ENCODE measurements around the gene EPHB1.
"Not testable (repeated sequence)": the region's sequence is repeated elsewhere in the genome, so short reads cannot be mapped to it uniquely, and the experiment has no call there.

EPHB1 gene

DNA sequence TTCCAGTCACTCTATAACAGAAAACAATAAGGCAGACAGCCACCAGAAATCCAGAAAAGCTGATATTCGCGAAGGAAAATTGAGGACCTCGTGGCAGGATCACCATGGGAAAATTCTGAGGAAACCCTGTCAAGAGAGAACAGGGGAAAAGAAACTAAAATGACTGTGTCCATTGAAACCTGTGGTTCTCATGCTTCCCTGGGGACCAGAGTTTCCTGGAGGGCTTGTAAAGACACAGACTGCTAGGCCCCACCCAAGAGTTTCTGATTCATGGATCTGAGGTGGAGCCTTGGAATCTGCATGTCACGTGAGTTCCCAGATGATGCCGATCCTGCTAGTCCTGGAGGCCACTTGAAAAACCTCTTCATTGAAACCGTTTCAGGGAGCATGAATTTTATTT is 420.5 kb downstream of the EPHB1 start:
- no peak for DNase-seq (ENCODE audit: low read depth in 2 of 2)

DNA sequence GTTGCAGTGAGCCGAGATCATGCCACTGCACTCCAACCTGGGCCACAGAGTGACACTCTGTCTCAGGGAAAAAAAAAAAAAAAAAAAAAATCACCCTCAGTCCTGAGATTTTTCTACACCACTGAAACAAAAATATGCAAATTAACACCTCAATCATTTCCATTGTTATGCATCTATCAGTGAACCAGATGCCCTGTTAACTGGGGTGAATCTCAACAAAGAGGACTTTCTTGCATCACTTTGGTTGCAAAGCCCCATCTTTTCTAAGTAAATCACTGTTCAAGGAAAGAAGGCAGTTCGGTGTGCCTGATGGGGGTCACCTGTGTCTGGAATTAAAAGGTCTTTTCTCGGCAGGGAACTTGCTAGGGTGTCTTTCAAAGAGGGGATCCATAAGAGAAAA is 421.6 kb downstream of the EPHB1 start:
- no peak for DNase-seq (ENCODE audit: low read depth in 2 of 2)

DNA sequence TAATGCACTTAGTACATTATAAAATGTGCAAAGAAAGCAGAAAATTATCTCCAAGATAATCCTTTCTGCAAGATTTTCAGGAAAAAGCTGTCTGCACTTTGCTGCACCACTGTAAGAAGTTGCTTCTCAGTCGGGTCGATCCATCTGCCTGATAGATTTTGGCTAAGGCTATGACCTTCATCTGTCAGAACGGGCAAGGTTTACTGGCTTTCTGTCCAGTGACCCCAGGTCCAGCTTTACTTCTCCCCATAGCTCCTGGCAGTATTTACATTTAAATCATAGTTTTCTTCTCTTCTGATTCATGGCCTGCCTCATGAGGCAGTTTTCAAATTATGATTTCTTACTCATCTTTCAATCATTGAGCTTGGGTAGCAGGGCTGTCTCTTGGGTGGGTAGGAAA is 422.7 kb downstream of the EPHB1 start:
- DNase-seq (ENCODE audit: low read depth in 2 of 2) = no peak

DNA sequence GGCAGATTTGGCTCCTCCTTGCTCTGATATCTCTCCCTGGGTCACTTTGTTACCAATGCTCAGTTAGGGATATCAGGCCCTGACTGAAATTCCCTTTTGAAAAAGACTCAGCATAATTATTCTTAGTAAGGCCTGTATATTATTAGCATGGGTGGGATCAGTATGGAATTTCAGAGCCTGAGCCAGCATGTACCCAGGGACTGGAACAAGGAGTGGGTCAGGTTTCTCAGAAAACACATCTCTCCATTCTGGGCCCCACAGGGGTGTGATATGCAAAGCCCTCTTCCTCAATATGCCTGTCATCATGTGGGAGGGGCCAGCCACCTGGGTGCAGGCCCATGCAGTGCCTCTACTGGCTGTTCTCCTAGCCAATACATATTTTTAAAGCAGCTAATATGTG is 423.2 kb downstream of the EPHB1 start:
- DNase-seq (ENCODE audit: low read depth in 2 of 2) = no peak

DNA sequence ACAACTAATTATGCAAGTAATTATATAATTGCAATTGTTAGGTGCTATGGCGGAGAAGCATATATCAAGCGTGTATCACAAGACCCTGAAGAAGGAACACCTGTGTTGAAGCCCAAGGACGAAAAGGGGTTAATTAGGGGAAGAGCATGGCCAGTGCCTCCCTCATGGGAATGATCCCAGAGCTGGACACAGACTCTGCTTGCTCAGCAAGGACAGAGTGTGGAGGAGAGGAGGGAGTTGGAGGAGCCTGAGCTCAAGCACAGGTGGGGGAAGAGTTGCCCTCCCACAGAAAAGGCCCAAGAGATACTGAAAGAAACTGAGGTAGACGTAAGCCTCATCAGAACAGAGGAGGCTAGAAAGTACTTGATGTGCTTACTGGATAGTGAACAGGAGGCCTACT is 423.7 kb downstream of the EPHB1 start:
- DNase-seq (ENCODE audit: low read depth in 2 of 2) = no peak

DNA sequence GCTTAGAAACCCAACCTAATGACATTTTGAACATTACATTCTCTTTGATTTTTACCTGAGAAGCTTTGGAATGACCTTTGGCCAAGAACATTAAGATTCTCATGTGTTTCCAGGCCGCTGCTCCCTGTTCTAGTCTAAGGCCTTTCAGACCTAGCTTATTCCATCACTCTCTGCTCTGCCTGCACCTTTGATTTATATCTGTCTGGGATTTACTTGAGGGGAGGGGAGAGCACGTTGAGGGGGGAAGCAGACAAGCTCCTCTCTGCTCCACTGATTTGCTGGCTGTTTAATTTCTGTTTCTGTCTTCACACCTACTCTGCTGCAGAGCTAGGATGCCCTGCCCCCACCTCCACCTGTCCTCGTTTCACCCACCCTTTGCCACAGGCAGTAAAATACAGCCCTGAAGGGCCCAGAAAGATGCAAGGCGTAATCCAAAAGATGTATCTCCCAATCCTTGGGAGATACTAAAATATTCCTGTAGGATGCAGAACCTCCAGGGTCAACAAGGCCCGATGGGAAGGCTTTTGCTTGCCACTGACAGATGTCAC is 429.8 kb downstream of the EPHB1 start:
- no peak for DNase-seq (ENCODE audit: low read depth in 2 of 2)

DNA sequence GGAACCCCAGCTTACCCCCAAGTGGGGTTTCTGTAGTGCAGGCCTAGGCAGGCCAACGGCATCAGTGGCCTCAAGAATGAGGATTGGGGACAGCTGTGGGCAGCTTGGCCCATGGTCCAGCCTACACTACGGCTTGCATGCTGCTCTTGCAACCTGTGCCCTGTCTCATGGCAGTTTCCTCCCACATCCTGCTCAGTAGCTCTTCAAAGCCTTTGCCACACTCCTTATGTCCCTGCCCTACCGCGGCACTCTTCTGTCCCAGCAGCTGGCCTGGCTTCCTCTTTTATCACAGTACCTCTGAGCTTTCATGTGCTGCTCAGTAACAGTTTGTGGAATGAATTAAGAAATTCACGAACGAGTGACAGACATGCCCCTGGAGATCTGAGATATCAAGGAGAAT is 431.0 kb downstream of the EPHB1 start:
- DNase-seq (ENCODE audit: low read depth in 2 of 2) = no peak

DNA sequence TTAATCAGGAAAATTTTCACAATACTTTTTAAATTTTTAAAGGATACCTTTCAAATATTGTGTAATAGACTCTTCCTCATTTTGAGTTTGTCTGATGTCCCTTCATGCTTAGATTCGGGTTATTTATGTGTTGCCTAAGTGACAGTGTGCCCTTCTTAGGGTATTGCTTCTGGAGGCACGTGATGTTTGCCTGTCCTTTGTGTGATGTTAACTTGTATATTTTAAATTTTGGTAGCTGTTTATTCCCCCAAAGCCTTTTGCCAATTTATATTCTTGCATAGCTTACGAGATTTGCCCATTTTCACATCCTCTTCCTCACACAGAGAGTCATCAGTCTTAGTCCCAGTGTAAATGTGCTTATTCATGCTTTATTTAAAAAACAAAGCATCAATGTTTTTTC is 433.1 kb downstream of the EPHB1 start:
- DNase-seq (ENCODE audit: low read depth in 2 of 2) = no peak

DNA sequence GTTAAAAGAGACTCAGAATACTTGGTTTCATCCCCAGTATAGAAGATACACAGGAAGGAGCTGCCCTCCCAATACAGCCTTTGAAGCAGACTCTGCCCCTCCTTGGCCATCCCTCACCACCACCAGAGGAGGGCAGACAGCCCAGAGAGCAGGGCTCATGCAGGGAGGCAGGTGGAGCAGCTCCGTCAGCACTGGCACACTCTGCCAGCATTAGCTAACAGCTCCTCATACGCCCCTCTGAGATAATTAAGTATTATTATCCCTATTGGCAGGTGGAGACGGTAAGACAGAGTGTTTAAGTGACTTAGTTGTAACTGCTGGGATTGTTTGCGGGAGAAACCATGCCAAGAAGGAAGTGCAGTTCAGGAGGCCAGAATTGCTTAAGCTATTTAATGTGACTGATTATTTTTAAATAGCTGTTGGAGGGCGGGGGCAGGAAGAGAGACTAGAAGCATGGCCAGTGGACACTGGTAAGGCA is 434.0 kb downstream of the EPHB1 start:
- DNase-seq (ENCODE audit: low read depth in 2 of 2) = no peak

DNA sequence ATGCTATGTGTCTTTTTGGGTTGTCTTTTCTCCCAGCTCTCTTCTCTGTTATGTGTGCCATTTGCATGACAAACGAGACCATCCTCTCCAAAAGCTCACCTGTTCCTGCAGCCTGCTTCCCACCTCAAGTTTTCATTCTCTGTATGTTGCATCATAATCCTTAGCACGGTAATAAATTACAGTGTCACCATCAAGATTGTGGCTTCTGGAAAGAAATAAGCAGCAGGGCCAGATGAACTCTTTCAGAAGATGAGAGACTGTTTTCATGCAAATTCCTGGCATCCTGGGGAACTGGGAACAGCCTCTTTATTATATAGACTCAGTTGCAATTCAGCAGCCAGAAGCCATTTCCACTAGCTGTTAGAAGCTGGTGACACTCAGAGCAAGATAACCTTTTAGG is 436.7 kb downstream of the EPHB1 start:
- no peak for DNase-seq (ENCODE audit: low read depth in 2 of 2)

DNA sequence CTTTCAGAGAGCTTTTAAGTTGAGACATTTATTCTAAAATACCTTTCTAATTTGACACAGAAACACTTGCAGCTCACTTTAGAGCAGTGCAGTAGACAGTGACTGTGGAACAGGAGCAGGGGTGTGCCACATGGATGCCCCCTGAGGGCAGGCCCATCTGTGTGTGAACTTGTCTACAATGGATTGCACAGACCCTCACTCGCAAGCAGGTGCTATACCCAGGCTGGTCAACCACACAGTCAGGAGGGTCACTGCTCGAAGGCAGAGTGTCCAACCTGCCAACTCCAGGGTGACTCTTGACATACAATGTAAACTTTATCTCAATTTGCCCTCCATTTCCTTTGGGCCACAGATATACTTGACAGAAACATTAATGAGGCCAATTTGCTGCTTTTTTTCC is 437.2 kb downstream of the EPHB1 start:
- DNase-seq (ENCODE audit: low read depth in 2 of 2) = no peak

DNA sequence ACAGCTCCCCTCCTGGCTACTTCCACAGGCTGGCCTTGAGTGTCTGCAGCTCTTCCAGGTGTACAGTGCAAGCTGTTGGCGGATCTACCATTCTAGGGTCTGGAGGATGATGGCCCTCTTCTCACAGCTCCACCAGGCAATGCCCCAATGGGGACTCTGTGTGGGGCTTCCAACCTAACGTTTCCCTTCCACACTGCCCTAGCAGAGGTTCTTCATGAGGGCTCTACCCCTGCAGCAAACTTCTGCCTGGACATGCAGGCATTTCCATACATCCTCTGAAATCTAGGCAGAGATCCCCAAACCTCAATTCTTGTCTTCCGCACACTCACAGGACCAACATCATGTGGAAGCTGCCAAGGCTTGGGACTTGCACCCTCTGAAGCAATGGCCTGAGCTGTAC is 438.4 kb downstream of the EPHB1 start:
- DNase-seq (ENCODE audit: low read depth in 2 of 2) = not testable (repeated sequence)

DNA sequence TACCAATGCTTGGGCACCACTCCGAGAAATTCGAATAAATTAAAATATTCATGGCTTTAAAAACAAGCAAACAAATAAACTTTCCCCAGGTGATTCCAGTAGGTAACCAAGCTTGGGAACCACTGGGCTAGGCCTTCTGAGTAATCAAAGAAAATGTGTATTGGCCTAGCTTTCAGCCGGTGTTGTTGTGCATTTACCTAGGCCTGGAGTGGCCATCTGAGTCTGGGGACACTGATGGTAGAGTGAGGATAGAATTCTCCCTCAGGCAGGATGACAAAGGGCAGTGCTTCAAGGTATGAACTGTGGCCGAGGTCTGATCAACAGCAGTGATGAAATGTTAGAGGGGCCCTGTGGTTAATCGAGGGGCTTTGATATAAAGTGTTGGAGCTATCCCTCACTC is 440.5 kb downstream of the EPHB1 start:
- DNase-seq (ENCODE audit: low read depth in 2 of 2) = no peak

DNA sequence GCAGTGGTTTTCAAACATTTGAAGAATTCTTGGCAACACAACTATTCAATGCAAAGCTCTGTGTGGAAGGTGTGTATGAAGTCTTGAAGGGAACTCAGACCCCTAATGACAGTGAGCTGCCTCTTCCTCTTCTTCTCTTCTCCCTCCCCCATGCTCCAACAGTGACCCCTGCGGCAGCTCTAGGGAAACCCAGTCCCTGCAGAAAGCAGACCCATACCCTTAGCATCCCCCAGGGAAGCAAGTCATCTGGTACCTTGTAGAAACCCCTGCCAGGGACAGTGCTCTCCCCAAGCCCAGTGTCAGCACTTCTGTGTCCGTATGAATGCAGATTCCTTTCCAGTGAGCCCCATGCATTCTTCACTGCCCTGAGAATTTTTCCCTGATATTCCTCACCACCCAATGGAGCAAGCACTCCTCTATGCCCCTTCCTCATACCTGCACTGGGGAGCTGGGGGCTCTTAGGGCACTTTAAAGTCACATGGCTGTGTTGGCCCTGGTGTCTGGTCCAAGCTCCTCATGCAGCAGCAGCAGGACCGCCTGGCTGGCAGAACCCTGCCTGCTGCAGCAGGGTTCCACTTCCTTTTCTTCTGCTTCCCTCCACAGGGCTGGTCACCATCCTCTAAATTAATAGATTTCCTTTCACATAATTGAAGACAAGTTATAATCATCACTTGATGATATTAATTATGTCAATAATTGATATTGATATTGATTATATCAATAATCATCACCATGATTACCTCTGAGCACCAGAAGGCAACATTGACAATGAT is 442.5 kb downstream of the EPHB1 start:
- DNase-seq (ENCODE audit: low read depth in 2 of 2) = no peak

DNA sequence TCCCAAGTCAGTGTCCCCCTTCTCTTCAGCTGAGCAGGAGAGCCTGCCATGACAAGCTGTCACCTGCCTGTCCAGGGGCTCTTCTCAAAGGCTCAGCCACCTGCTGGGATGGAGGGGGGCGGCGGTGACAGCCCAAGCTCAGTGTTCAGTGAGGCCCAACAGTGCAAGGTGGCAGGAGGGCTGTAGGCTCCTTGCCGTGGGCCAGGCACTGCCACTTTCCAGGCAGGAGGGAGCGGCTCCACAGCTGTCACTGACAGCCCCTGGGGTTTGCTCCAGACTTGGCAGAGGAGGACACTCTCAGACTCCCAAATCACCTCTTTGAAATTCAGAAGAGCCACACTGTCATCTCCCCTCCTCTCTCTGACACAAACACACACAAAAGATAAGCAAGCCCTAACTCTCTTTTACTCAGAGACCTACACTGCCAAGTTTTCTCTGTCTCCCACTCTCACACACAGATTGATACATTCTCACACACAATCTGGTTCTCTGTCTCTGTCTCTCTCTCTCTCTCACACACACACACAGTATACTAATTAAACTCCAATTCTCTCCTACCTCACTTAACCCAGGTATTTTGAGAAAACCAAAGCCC is 443.3 kb downstream of the EPHB1 start:
- DNase-seq (ENCODE audit: low read depth in 2 of 2) = no peak

DNA sequence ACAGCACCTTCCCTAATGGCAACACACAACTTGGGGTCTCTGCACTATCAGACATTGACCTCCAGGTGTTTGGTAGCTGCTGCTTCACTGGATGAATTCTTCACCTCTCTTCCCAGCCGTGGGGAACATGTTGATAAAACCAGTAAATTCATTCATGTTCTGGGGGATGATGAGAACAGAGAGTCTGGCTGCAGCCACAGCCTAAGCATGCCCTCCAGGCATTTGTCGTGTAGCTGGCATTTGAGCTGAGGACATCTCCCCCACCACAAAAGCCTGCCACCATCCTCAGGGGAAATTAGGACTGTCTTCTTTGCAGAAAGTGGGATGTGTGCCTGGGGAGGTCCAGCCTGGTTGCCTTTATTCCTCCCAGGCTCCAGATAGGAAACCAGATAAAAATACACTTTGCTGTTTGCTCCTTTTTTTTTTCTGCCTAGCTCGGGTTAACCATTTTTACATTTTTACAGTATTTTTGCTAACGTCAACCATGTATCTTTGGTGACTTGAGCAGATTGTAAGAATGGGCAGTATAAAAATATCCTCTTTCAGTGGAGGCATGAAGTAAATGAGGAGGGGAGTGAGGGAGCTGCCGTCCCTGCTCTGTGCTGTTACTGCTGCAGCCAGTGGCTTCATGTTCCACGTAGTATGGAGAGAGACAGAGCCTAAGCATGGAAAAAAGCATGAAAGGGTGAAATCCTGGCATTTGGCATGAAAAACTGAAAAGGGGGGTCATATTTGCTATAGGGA is 444.0 kb downstream of the EPHB1 start:
- no peak for DNase-seq (ENCODE audit: low read depth in 2 of 2)

DNA sequence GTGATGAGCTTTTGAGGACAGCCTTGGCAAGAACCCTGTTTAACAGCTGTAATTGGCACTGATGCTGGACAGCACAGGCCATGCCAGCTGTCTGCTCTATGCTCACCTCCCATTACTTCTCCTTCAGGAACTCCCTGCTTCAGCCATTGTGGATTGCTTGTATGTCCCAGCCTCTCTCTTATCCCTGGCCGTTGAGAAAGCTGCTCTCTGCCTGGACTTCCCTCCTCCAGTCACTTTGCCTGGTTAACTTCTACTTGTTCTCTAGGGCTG is 444.5 kb downstream of the EPHB1 start:
- no peak for DNase-seq (ENCODE audit: low read depth in 2 of 2)

DNA sequence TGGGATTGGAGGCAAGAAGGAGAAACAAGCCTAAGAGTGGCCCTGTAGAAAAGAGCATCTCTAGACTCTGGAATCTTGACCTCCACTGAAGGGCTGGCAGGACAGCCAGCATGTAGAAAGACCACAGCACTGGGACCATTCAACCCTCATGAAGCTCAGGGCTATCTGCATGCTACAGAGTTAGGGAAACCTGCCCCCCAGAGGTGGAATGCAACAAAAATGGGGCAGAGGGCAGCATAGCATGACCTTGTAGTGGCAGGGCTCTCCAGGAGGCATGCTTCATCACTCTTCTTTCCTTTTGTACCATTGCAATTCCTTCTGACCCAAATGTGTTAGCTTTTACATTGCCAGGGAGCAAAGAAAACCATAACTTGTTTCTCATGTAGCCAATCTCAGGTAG is 445.4 kb downstream of the EPHB1 start:
- no peak for DNase-seq (ENCODE audit: low read depth in 2 of 2)

DNA sequence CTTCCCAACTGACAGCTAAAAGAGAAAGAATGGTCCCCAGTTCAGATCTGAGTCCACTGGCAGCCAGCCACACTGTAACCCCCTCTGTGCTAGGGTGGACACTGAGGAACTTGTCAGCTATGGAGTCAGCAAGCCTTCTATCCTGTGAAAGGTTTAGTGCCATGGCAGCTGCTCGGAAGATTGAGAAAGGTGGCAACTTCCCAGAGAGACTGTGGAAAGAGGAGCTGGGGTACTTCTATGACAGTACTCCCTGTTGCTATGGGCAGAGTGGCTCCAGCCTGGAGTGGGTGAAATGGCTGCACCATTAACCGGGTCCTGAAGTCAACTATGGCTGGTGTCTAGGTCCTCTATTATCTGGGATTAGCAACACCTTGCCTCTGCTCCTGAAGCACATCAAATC is 447.2 kb downstream of the EPHB1 start:
- no peak for DNase-seq (ENCODE audit: low read depth in 2 of 2)

DNA sequence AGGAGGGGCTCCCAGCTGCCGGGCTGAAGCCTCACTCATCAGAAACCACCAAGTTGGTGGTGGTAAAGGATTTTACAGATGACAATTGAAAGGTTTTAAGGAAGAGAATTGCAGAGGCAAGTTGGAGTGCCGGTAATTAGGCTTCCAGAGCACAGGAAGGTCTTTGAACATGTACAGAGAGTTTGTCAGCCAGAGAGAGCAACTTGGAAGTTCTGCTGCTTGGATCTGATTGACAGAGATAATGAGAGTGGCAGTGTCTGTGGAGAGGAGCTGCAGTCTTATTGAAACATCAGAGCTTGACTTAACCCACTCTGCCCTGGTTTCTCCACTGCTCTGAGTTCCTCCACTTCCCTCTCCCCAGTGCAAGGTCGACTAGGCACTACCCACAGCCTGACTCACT is 448.6 kb downstream of the EPHB1 start:
- no peak for DNase-seq (ENCODE audit: low read depth in 2 of 2)

DNA sequence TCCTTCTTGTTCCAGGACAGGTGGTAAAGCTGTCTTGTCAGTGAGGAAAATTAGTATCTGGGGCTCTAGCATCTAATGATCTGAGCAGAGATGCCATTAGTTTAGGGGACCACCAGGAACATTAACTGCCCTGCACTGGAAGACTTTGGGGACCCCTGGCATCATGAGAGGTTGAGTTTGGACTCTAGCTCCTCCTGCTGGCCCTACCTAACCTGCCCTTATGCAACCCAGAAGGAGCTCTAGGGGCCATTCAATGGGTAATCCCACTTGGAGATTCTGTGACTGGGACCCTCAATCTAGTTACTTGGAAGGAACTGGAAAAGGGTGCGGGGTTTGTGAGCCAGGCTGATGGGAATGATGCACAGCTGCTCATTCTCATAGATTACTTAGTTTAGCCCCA is 451.0 kb downstream of the EPHB1 start:
- DNase-seq (ENCODE audit: low read depth in 2 of 2) = no peak

DNA sequence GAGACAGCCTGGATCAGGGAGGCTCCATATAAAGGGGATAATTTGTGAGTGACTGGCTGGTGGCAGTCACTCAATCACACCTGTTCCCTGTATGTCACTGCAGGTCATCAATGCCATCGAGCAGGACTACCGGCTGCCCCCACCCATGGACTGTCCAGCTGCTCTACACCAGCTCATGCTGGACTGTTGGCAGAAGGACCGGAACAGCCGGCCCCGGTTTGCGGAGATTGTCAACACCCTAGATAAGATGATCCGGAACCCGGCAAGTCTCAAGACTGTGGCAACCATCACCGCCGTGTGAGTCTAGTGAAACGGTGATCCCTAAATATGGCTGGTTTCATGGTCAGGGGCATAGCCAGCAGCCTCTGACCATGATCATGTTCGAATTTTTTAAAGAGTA is 453.2 kb downstream of the EPHB1 start:
- no peak for DNase-seq (ENCODE audit: low read depth in 2 of 2)

DNA sequence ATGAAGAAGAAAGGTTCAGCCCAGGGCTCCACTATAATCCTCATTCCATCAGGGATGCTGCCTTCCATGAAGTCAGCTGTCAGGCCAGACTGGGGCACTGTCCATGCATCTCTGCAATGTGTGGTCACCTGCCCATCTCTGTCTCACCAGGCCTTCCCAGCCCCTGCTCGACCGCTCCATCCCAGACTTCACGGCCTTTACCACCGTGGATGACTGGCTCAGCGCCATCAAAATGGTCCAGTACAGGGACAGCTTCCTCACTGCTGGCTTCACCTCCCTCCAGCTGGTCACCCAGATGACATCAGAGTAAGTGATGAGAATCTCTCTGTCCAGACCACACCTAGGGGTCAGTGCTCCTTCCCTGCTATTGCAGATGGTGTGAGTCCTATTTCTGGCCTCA is 454.1 kb downstream of the EPHB1 start:
- DNase-seq (ENCODE audit: low read depth in 2 of 2) = no peak

Data from stimulated activated CD4-positive, alpha-beta T cell treated with anti-CD3 and anti-CD28 coated beads, Interleukin-15, amount 100 ng/mL, for 48 hours (primary cell).